OCI-LY3 (cell line): ENCODE data around the gene NOXA1.

Experiments
- H2AFZ ChIP-seq: fragments of 200-600, 300-600 bp; shearing (Covaris generic); 2 replicates; pipeline ENCODE4 v1.6.0; 2014; ENCODE audit warnings: antibody characterized with exemption, low read depth, low read length
- H3K27ac ChIP-seq: fragments of 200-600, 300-600 bp; sonication (generic); 2 replicates; pipeline ENCODE4 v1.5.1; 2014; ENCODE audit warnings: mild to moderate bottlenecking, low read length, moderate library complexity, mixed read lengths
- H3K27me3 ChIP-seq: fragments of 200-600, 300-600 bp; sonication (generic); 2 replicates; pipeline ENCODE4 v1.6.1; 2014; ENCODE audit warnings: low read depth, low read length, mixed read lengths
- H3K36me3 ChIP-seq: fragments of 200-600, 300-600 bp; sonication (generic); replicated peaks from 2 replicates; pipeline ENCODE3; 2014; ENCODE audit warnings: low read depth, low read length, mixed read lengths
- H3K4me1 ChIP-seq: fragments of 300-600, 200-600 bp; sonication (generic); 2 replicates; pipeline ENCODE4 v1.6.1; 2014; ENCODE audit warnings: low read length, mixed read lengths
- H3K4me2 ChIP-seq: fragments of 200-600, 300-600 bp; sonication (generic); 2 replicates; pipeline ENCODE4 v1.6.1; 2014; ENCODE audit warnings: low read length, mixed read lengths
- H3K4me3 ChIP-seq: fragments of 300-600, 200-600 bp; sonication (generic); 2 replicates; pipeline ENCODE4 v1.5.1; 2014; ENCODE audit warnings: antibody characterized with exemption, mild to moderate bottlenecking, low read length, moderate library complexity
- H3K79me2 ChIP-seq: fragments of 300-600, 200-600 bp; shearing (Covaris generic); 2 replicates; pipeline ENCODE4 v1.6.1; 2014; ENCODE audit warnings: mild to moderate bottlenecking, low read length, mixed read lengths
- H3K9ac ChIP-seq: fragments of 300-600, 200-600 bp; shearing (Covaris generic); 2 replicates; pipeline ENCODE4 v1.6.0; 2014; ENCODE audit warnings: mild to moderate bottlenecking, low read length, moderate library complexity
- H3K9me3 ChIP-seq: fragments of 200-600, 300-600 bp; shearing (Covaris generic); 2 replicates; pipeline ENCODE4 v1.6.1; 2014; ENCODE audit warnings: low read length, mixed read lengths; ENCODE audit not compliant: insufficient read depth
- H4K20me1 ChIP-seq: fragments of 200-600, 300-600 bp; sonication (generic); 2 replicates; pipeline ENCODE4 v1.6.1; 2016; ENCODE audit warnings: low read length, mixed read lengths; ENCODE audit not compliant: insufficient read depth
- CTCF ChIP-seq: fragments of 200-600, 300-600 bp; sonication (generic); IDR thresholded peaks from 2 replicates; pipeline ENCODE4 v1.5.1; 2014; ENCODE audit warnings: antibody characterized with exemption, low read length, low read depth
- EZH2phosphoT487 ChIP-seq: fragments of 200-600 bp; shearing (Covaris generic); IDR thresholded peaks from 2 replicates; pipeline ENCODE4 v1.6.1; 2018; ENCODE audit warnings: antibody characterized with exemption, mixed run types, low read depth

The NOXA1 gene

GRCh38 chr9:137427454-137428310 lies 4.5 kb downstream of the NOXA1 start:
- no peak overlapping the region for H3K9ac ChIP-seq
- H3K36me3 ChIP-seq: no peaks in the 10 kb centered on the region
- H4K20me1 ChIP-seq: no peaks in the 10 kb centered on the region
- no peaks in the 10 kb centered on the region; the same call in 1 of the 2 replicates for H3K79me2 ChIP-seq
- TF ChIP-seq CTCF (no peak), EZH2phosphoT487 (no peak)
- H3K9me3 ChIP-seq: no peaks in the 10 kb centered on the region
- peaks cover 8% of the 10 kb centered on the region for H3K27me3 ChIP-seq
- peaks cover 30% of the 10 kb centered on the region for H3K4me1 ChIP-seq
- H3K27ac ChIP-seq: no peak overlapping the region
- no peak overlapping the region for H2AFZ ChIP-seq
- H3K4me2 ChIP-seq: no peak overlapping the region
- H3K4me3 ChIP-seq: no peak overlapping the region

DNA sequence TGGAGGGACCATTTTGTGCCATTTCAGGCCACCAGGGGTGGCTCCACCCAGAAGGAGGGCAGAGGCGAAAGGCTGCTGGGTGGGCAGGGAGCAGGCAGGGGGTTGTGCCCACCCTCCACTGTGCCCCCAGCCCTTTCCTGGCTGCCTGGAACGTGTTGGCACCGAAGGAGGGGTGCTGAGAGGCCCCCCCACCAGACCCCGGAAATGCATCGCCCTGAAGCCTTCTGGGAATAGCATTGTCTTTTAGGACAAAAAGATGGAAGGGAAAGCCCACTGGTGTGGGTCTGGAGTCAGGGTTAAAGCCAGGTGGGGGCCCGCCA lies 5.1 kb downstream of the NOXA1 start:
- Histone ChIP-seq H3K9me3 (no peaks in the 10 kb centered on the region), H3K36me3 (no peaks in the 10 kb centered on the region), H3K4me1 (peaks cover 30% of the 10 kb centered on the region), H3K79me2 (no peaks in the 10 kb centered on the region), H2AFZ (no peak overlapping the region), H3K27me3 (peaks cover 8% of the 10 kb centered on the region), H3K27ac (no peak overlapping the region), H3K9ac (no peak overlapping the region), H3K4me3 (no peak overlapping the region), H3K4me2 (no peak overlapping the region), H4K20me1 (no peaks in the 10 kb centered on the region)
- TF ChIP-seq CTCF (0 out of 2 replicates have a peak, but pooled peaks have one; percentile 6), EZH2phosphoT487 (no peak)

GRCh38 chr9:137428841-137429545 lies 5.8 kb downstream of the NOXA1 start:
- Histone ChIP-seq H3K9me3 (no peaks in the 10 kb centered on the region), H3K4me1 (peaks cover 26% of the 10 kb centered on the region), H3K27ac (no peak overlapping the region), H3K79me2 (no peaks in the 10 kb centered on the region), H3K9ac (0 out of 2 replicates have a peak overlapping the region, but pooled peaks have one; percentile 65), H4K20me1 (no peaks in the 10 kb centered on the region), H3K27me3 (peaks cover 8% of the 10 kb centered on the region), H3K36me3 (no peaks in the 10 kb centered on the region), H3K4me2 (peak overlapping the region; percentile 86), H3K4me3 (peak overlapping the region; percentile 81), H2AFZ (no peak overlapping the region; the same call in 1 of the 2 replicates)
- no peak for TF ChIP-seq CTCF
- TF ChIP-seq EZH2phosphoT487: no peak

DNA sequence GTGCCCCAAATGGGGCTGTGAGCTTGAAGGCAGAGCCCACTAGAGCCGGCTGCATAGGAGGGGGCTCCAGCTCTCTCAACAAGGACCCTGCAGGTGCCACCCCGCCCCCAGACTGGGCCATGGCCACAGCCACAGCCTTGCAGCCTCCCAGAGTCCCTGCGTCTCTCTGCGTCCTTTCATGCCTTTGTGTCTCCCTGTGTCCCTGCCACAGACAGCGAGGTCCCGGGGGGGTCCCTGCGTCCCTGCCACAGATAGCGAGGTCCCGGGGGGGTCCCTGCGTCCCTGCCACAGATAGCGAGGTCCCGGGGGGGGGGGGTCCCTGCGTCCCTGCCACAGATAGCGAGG lies 6.3 kb downstream of the NOXA1 start:
- Histone ChIP-seq H3K4me1 (peaks cover 21% of the 10 kb centered on the region), H3K9ac (peak overlapping the region; percentile 65), H3K4me3 (peak overlapping the region; percentile 81), H3K4me2 (peak overlapping the region; percentile 86), H3K27ac (no peak overlapping the region), H3K9me3 (no peaks in the 10 kb centered on the region), H3K79me2 (no peaks in the 10 kb centered on the region), H2AFZ (peak overlapping the region; percentile 36; the same call in 1 of the 2 replicates), H3K36me3 (no peaks in the 10 kb centered on the region), H3K27me3 (peaks cover 8% of the 10 kb centered on the region), H4K20me1 (no peaks in the 10 kb centered on the region)
- no peak for TF ChIP-seq CTCF
